Measurements from ENCODE around the gene ST6GAL2.

- TF ChIP-seq, protein P1, sequence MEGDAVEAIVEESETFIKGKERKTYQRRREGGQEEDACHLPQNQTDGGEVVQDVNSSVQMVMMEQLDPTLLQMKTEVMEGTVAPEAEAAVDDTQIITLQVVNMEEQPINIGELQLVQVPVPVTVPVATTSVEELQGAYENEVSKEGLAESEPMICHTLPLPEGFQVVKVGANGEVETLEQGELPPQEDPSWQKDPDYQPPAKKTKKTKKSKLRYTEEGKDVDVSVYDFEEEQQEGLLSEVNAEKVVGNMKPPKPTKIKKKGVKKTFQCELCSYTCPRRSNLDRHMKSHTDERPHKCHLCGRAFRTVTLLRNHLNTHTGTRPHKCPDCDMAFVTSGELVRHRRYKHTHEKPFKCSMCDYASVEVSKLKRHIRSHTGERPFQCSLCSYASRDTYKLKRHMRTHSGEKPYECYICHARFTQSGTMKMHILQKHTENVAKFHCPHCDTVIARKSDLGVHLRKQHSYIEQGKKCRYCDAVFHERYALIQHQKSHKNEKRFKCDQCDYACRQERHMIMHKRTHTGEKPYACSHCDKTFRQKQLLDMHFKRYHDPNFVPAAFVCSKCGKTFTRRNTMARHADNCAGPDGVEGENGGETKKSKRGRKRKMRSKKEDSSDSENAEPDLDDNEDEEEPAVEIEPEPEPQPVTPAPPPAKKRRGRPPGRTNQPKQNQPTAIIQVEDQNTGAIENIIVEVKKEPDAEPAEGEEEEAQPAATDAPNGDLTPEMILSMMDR (IDR thresholded peaks at IDR 0.05; ENCODE audit: low read depth, low read length, poor library complexity, severe bottlenecking), result no peak
- no peak for TF ChIP-seq EZH2phosphoT487 (IDR thresholded peaks at IDR 0.05; ENCODE audit: borderline replicate concordance, low read length)
Measured at GRCh38 chr2:106932644-106933043, 46.7 kb upstream of the ST6GAL2 start.

Data from DOHH2 (cell line).